Occipital lobe (tissue), 2 donors: ENCODE results near the gene PDE6A. TPM values are rescaled to one million over a fixed set of nuclear protein-coding genes. Genes with fewer than 3 reads are reported as not detected.
"Not testable (repeated sequence)": the region's sequence is repeated elsewhere in the genome, so short reads cannot be mapped to it uniquely, and the experiment has no call there.

Experiments
- DNase-seq: peaks from one replicate; lab custom pipeline; 2025; lab: John Stamatoyannopoulos, UW
- total RNA-seq: library from RNA; depleted of rRNA; stranded (reverse); fragments of >200 nt; gene quantifications from one replicate; pipeline ENCODE4 v1.2.3, GENCODE V29; 2014

PDE6A gene
- total RNA-seq, 1 donor from 2014 or later = not detected

- no peak for DNase-seq
Measured at GRCh38 chr5:149865746-149866145, 78.8 kb downstream of the PDE6A start.

GRCh38 chr5:149863830-149864229 is 80.8 kb downstream of the PDE6A start:
- DNase-seq = no peak

GRCh38 chr5:149863176-149863575 is 81.4 kb downstream of the PDE6A start:
- DNase-seq = no peak

DNA sequence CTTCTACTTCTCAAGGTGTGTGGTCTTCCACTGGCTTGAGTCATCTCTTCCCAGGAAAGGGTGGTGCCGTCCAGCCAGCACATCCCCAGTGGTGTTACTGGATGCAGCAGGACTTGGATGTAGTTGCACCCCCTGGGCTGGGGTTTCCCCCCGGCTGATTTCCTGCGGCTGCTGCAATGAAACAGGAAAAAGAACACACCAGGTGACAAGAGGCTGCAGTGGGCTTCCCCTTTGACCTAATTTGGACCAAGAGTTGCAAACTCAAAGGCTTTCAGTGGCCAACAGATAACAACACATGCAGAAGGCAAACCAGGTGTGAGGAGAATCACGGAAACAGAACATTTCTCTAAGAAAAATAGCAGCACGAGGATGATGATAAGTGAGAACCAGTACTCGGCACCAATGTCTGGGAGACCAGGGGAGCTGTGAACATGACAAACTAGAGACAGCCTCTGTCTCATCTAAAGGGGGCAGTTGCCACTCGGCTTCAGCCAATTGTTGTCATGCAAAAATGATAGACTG is 83.7 kb downstream of the PDE6A start:
- no peak for DNase-seq

DNA sequence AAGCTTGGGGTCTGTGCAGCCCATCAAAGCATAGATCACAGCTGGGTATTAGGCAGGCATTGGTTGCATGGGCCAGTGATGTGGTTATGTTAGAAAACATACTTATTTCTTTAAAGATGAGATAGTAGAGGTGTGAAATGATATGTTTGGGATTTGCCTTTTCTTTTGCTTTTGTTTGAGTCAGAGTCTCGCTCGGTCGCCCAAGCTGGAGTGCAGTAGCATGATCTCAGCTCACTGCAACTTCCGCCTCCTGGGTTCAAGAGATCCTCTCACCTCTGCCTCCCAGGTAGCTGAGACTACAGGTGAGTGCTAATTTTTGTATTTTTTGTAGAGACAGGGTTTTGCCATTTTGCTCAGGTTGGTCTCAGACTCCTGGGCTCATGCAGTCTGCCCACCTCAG is 84.8 kb downstream of the PDE6A start:
- no peak for DNase-seq

- not testable (repeated sequence) for DNase-seq
Measured at GRCh38 chr5:149858481-149858880, 86.1 kb downstream of the PDE6A start.

DNA sequence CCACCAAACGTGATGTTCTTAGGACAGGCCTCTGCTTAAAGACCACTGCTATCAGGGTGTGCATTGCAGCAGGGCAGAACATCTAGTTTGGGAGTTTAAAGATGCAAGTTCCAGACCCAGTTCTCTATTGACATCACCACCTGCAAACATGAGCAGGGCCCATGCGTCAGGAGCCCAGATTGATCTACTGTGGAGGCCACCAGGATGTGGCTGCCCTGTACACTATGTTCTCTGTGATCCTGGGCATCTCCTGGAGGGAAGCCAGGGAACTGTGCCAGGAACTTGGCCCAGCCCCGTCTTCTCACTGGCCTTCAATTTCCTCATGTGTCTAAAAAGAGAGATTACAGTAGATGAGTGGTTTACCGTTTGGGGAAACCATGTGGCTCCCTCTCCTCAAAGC is 87.1 kb downstream of the PDE6A start:
- no peak for DNase-seq

DNA sequence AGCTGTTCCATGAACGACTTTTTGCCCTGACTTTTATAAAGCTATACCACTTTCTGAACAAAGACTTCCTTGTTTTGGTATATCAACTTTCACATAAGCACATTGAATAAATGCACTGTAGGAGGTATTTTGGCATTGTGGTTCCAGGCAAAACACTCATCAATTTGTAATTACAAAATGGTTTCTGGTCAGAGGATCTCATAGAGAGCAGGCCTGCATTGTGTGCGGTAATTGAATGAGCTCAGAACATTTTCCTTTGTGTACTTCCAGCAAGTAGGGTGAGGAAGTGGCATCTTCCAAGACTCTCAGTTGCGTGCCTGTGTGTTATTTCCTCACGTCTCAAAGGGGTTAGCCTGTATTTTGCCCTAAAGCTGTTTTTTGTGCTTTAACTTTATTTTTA is 89.2 kb downstream of the PDE6A start:
- DNase-seq = no peak

DNA sequence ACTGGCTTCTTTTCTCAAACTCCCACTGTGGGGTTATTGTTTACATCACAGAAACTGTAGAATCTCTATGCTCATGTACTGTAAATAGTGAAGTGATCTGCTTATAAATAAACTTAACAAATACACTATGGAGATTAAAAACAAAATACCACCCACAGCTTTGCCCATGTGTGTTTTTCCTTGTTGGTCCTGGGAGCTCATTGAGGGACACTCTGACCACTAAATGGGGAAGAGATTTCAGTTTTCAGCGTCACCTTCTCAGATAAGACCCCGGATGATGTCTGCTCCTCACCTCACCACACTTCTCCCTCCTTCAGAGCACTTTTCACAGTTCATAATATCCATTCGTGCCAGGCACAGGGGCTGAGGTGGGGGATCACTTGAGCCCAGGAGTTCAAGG is 89.7 kb downstream of the PDE6A start:
- no peak for DNase-seq

GRCh38 chr5:149853701-149854100 is 90.9 kb downstream of the PDE6A start:
- no peak for DNase-seq

GRCh38 chr5:149853331-149853648 is 91.3 kb downstream of the PDE6A start:
- DNase-seq = no peak

GRCh38 chr5:149852641-149853330 is 91.8 kb downstream of the PDE6A start:
- peak; percentile 53 for DNase-seq

DNA sequence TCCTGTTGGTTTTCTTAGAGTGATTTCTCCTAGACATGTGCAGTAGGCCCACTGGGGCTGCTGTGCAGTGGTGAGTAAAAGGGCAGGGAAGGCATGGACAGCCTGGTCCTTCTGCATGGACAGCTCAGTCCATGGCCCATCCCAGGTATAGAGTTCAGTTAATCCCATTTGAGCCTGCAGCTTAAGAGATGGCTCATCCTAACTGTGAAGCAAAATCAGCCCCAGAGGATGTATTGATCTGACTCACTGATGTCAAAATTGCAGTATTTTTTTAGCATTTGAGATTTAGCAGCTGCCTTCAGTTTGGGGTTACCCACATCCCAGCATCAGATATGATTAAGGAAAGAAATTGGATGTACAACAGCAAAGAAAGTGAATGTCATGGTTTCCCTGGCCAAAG is 93.4 kb downstream of the PDE6A start:
- no peak for DNase-seq

- DNase-seq = no peak
Measured at GRCh38 chr5:149849966-149850910, 94.4 kb downstream of the PDE6A start.

GRCh38 chr5:149849280-149849965 is 95.2 kb downstream of the PDE6A start:
- DNase-seq = no peak

DNA sequence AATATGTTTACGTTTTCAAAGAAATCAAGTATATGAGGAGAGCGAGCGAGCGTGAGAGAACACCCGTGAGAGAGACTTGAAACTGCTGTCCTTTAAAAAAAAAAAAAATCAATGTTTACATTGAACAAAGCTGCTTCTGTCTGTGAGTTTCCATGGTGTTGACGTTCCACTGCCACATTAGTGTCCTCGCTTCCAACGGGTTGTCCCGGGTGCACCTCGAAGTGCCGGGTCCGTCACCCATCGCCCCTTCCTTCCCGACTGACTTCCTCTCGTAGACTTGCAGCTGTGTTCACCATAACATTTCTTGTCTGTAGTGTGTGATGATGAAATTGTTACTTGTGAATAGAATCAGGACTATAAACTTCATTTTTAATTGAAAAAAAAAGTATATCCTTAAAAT is 97.0 kb downstream of the PDE6A start:
- no peak for DNase-seq

DNA sequence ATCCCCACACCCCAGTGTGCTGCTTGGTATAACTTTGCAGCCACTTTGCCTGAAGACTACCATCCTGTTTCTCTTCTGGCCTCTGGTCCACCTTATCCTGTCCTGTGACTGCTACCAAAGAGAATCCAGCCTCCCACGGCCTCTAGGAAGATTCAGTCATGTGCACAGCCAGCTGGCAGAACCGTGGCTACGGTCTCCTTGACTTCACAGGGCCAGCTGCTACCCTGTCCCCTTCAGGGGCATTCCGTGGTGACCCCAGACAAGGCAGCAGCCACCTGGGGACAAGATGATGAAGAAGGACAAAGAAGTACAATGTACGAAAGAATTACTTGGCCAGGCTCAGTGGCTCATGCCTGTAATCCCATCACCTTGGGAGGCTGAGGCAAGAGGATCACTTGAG is 98.6 kb downstream of the PDE6A start:
- DNase-seq = no peak

DNA sequence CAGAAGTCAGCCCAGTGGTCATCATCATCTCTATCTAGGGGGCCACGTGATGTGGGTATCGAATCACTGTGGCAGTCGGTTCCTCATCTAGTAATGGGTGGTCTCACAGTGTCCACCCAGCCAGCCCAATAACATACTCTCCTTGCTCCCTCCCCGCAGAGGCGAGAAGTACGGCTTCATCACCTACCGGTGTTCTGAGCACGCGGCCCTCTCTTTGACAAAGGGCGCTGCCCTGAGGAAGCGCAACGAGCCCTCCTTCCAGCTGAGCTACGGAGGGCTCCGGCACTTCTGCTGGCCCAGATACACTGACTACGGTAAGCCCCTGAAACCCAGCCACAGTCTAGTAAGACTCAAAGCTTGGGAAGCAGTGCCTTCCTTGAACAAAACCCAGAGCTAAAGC is 99.0 kb downstream of the PDE6A start:
- no peak for DNase-seq

GRCh38 chr5:149841851-149842793 is 102.5 kb downstream of the PDE6A start:
- no peak for DNase-seq

GRCh38 chr5:149840226-149840825 is 104.3 kb downstream of the PDE6A start:
- no peak for DNase-seq

GRCh38 chr5:149839761-149840160 is 104.8 kb downstream of the PDE6A start:
- no peak for DNase-seq
